ENCODE measurements around the gene SPNS3.

The SPNS3 gene

DNA sequence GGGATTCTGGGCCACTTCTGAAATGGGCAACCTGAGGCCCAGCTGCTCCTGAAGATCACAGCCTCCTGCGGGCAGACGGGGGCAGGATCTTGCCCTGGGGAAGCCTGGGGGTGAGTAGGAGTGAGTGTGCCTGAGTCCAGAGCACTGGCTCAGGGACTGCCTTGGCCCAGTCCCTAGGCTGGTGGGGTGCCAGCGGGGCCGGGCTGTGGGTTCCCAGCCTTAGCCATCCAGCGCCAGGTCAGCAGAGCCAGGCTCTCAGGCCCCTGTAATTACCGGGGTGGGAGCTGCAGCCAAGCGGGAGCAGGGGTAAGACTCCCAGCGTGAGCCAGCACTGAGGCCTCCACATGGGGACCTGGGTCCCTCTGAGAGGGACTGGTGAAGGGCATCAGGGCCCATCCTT, 73.2 kb downstream of the SPNS3 start:
- TF ChIP-seq EZH2phosphoT487 (IDR thresholded peaks at IDR 0.05; ENCODE audit: borderline replicate concordance, low read length), result no peak
- TF ChIP-seq, protein P1, sequence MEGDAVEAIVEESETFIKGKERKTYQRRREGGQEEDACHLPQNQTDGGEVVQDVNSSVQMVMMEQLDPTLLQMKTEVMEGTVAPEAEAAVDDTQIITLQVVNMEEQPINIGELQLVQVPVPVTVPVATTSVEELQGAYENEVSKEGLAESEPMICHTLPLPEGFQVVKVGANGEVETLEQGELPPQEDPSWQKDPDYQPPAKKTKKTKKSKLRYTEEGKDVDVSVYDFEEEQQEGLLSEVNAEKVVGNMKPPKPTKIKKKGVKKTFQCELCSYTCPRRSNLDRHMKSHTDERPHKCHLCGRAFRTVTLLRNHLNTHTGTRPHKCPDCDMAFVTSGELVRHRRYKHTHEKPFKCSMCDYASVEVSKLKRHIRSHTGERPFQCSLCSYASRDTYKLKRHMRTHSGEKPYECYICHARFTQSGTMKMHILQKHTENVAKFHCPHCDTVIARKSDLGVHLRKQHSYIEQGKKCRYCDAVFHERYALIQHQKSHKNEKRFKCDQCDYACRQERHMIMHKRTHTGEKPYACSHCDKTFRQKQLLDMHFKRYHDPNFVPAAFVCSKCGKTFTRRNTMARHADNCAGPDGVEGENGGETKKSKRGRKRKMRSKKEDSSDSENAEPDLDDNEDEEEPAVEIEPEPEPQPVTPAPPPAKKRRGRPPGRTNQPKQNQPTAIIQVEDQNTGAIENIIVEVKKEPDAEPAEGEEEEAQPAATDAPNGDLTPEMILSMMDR (IDR thresholded peaks at IDR 0.05; ENCODE audit: low read depth, low read length, poor library complexity, severe bottlenecking), result no peak
- Histone ChIP-seq H3K36me3 (ENCODE audit: control insufficient read depth, low read length) (no peaks in the 10 kb centered on the region), H3K27me3 (ENCODE audit: control insufficient read depth, low read length) (peaks cover 12% of the 10 kb centered on the region), H3K27ac (ENCODE audit: low read depth, low read length) (no peak overlapping the region), H3K4me3 (ENCODE audit: low read length) (no peak overlapping the region), H3K4me1 (ENCODE audit: control insufficient read depth, low read length) (peaks cover 14% of the 10 kb centered on the region), H3K79me2 (ENCODE audit: control insufficient read depth, low read length) (no peaks in the 10 kb centered on the region), H4K20me1 (ENCODE audit: control insufficient read depth, insufficient read depth, low read depth, low read length) (no peaks in the 10 kb centered on the region), H3F3A (ENCODE audit: control insufficient read depth, insufficient read depth) (no peaks in the 10 kb centered on the region), H3K4me2 (ENCODE audit: low read length) (no peak overlapping the region), H3K9me2 (replicated peaks; ENCODE audit: control insufficient read depth, low read length) (no peaks in the 10 kb centered on the region), H3K9me3 (ENCODE audit: control insufficient read depth, insufficient read depth, low read length) (no peaks in the 10 kb centered on the region)

DNA sequence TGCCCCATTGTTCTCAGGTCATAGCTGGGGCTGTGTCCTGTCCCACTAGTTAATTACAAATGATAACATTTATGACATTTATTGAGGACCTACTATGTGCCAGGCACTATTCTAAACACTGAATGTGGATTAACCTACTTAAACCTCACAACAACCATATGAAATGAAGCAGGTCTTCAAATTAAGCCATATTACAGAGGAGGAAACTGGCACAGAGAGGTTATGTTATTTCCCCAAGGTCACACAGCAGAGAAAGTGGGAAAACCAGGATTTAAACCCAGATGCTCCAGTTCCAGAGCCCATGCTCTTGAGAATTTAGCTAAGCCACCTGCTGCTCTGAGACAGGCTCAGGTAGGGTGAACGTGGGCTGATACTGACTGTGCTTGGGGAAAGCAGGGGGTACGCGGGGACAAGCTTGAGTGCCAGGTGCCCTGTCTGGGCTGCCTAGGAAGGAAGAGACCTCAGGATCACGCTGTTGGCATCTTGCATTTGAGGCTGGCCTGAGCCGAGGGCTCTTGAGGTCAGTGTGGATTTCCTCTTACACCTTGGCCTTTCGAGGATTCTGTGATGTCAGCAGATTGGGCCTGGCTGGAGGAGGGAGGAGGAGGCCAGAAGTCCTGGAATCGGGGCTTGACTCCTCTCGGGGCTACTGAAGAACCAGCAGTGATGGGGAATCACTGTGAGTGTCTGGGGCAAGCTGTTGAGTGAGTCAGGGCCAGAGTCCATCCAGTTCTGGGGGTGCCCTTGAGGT, 73.8 kb downstream of the SPNS3 start:
- Histone ChIP-seq H3K27me3 (ENCODE audit: control insufficient read depth, low read length) (peaks cover 9% of the 10 kb centered on the region), H3K9me3 (ENCODE audit: control insufficient read depth, insufficient read depth, low read length) (no peaks in the 10 kb centered on the region), H3K9me2 (replicated peaks; ENCODE audit: control insufficient read depth, low read length) (no peaks in the 10 kb centered on the region), H3K36me3 (ENCODE audit: control insufficient read depth, low read length) (no peaks in the 10 kb centered on the region), H3K27ac (ENCODE audit: low read depth, low read length) (no peak overlapping the region), H4K20me1 (ENCODE audit: control insufficient read depth, insufficient read depth, low read depth, low read length) (no peaks in the 10 kb centered on the region), H3K4me1 (ENCODE audit: control insufficient read depth, low read length) (peaks cover 14% of the 10 kb centered on the region), H3K4me2 (ENCODE audit: low read length) (no peak overlapping the region), H3F3A (ENCODE audit: control insufficient read depth, insufficient read depth) (no peaks in the 10 kb centered on the region), H3K79me2 (ENCODE audit: control insufficient read depth, low read length) (no peaks in the 10 kb centered on the region), H3K4me3 (ENCODE audit: low read length) (no peak overlapping the region)
- TF ChIP-seq, protein P1 (IDR thresholded peaks at IDR 0.05; ENCODE audit: low read depth, low read length, poor library complexity, severe bottlenecking), result no peak
- no peak for TF ChIP-seq EZH2phosphoT487 (IDR thresholded peaks at IDR 0.05; ENCODE audit: borderline replicate concordance, low read length)

DNA sequence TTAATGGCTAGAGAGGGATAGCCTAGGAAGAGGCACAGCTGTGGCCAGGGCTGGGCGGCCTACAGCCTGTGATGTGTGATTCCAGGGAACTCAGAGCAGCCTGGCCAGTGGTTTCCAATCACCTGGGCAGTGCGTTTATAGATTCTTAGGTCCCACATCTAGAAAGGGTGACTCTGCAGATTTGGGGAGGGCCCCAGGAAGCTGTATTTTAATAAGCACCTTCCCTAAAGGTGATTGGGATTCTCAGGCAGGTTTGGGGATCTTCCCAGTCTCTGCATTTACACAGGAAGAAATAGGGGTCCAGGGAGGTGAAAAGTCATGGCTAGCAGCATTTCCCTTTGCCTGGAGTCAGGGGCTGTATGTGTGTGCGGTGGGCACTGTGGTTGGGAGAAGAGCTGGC, 74.5 kb downstream of the SPNS3 start:
- Histone ChIP-seq H3K9me3 (ENCODE audit: control insufficient read depth, insufficient read depth, low read length) (no peaks in the 10 kb centered on the region), H3K79me2 (ENCODE audit: control insufficient read depth, low read length) (no peaks in the 10 kb centered on the region), H3K27me3 (ENCODE audit: control insufficient read depth, low read length) (peaks cover 3% of the 10 kb centered on the region), H3F3A (ENCODE audit: control insufficient read depth, insufficient read depth) (no peaks in the 10 kb centered on the region), H3K9me2 (replicated peaks; ENCODE audit: control insufficient read depth, low read length) (no peaks in the 10 kb centered on the region), H3K4me2 (ENCODE audit: low read length) (no peak overlapping the region), H3K36me3 (ENCODE audit: control insufficient read depth, low read length) (no peaks in the 10 kb centered on the region), H3K4me3 (ENCODE audit: low read length) (no peak overlapping the region), H4K20me1 (ENCODE audit: control insufficient read depth, insufficient read depth, low read depth, low read length) (no peaks in the 10 kb centered on the region), H3K27ac (ENCODE audit: low read depth, low read length) (no peak overlapping the region), H3K4me1 (ENCODE audit: control insufficient read depth, low read length) (peaks cover 14% of the 10 kb centered on the region)
- no peak for TF ChIP-seq EZH2phosphoT487 (IDR thresholded peaks at IDR 0.05; ENCODE audit: borderline replicate concordance, low read length)
- TF ChIP-seq, protein P1 (IDR thresholded peaks at IDR 0.05; ENCODE audit: low read depth, low read length, poor library complexity, severe bottlenecking), result no peak

Measured in DOHH2 (cell line).